GM23338 (cell line): Measurements from ENCODE around the gene UBE2E2. TPM values are rescaled to one million over a fixed set of nuclear protein-coding genes. Genes with fewer than 3 reads are reported as not detected.

Source experiments
- ATAC-seq: fragments of 200-7000 bp; cut with Tn5 transposase; 3 replicates; pipeline ENCODE4 v1.9.1; 2020
- DNase-seq: peaks from one replicate; pipeline ENCODE4 v3.0.0-alpha.2; 2015; ENCODE audit warnings: low spot score
- H2AFZ ChIP-seq: fragments of 200-600 bp; sonication (generic); 2 replicates; pipeline ENCODE4 v1.8.0; 2016; ENCODE audit warnings: antibody characterized with exemption, mild to moderate bottlenecking, moderate library complexity
- H3F3A ChIP-seq: fragments of 200-600 bp; sonication (generic); replicated peaks from 2 replicates; pipeline ENCODE4 v1.8.0; 2017; ENCODE audit warnings: antibody characterized with exemption, mixed run types, low read depth
- H3K27ac ChIP-seq: fragments of 200-600 bp; sonication (generic); 2 replicates; pipeline ENCODE4 v1.6.1; 2016; ENCODE audit warnings: low read depth
- H3K27me3 ChIP-seq: fragments of 200-600 bp; sonication (generic); 2 replicates; pipeline ENCODE4 v1.8.0; 2016; ENCODE audit warnings: mild to moderate bottlenecking, mixed run types, moderate library complexity; ENCODE audit not compliant: insufficient read depth
- H3K36me3 ChIP-seq: fragments of 200-600 bp; sonication (generic); 2 replicates; pipeline ENCODE4 v1.8.0; 2016; ENCODE audit warnings: mild to moderate bottlenecking; ENCODE audit not compliant: insufficient read depth
- H3K4me1 ChIP-seq: fragments of 200-600 bp; sonication (generic); 2 replicates; pipeline ENCODE4 v1.8.0; 2016; ENCODE audit warnings: mild to moderate bottlenecking, moderate library complexity; ENCODE audit not compliant: insufficient read depth
- H3K4me2 ChIP-seq: fragments of 200-600 bp; sonication (generic); 2 replicates; pipeline ENCODE4 v1.7.1; 2017; ENCODE audit warnings: mixed run types
- H3K4me3 ChIP-seq: fragments of 200-600 bp; sonication (generic); 2 replicates; pipeline ENCODE4 v1.6.1; 2016; ENCODE audit warnings: mixed run types
- H3K79me2 ChIP-seq: fragments of 200-600 bp; sonication (generic); replicated peaks from 2 replicates; pipeline ENCODE4 v1.8.0; 2017; ENCODE audit warnings: mild to moderate bottlenecking; ENCODE audit not compliant: insufficient read depth
- H3K9me2 ChIP-seq: fragments of 200-600 bp; sonication (generic); 2 replicates; pipeline ENCODE4 v1.8.0; 2017; ENCODE audit not compliant: insufficient read depth
- H4K20me1 ChIP-seq: fragments of 200-600 bp; sonication (generic); replicated peaks from 2 replicates; pipeline ENCODE4 v1.8.0; 2017; ENCODE audit warnings: mild to moderate bottlenecking; ENCODE audit not compliant: insufficient read depth
- H3K27ac Mint-ChIP-seq: 2 replicates; pipeline ENCODE4 v1.8.0; 2020; ENCODE audit warnings: inconsistent platforms, mild to moderate bottlenecking, moderate library complexity, mixed read lengths
- H3K27me3 Mint-ChIP-seq: 3 replicates; pipeline ENCODE4 v1.8.0; 2022; ENCODE audit warnings: low read depth, mild to moderate bottlenecking, moderate library complexity, mixed read lengths, inconsistent platforms; ENCODE audit not compliant: insufficient read depth, poor library complexity
- H3K36me3 Mint-ChIP-seq: 3 replicates; pipeline ENCODE4 v1.8.0; 2021; ENCODE audit warnings: low read depth, mild to moderate bottlenecking, inconsistent platforms, moderate library complexity, mixed read lengths
- H3K4me1 Mint-ChIP-seq: 3 replicates; pipeline ENCODE4 v1.8.0; 2020; ENCODE audit warnings: mild to moderate bottlenecking, inconsistent platforms, mixed read lengths
- H3K4me3 Mint-ChIP-seq: 3 replicates; pipeline ENCODE4 v1.8.0; 2021; ENCODE audit warnings: moderate library complexity, mild to moderate bottlenecking, inconsistent platforms, mixed read lengths
- H3K9me3 Mint-ChIP-seq: 3 replicates; pipeline ENCODE4 v1.8.0; 2020; ENCODE audit warnings: moderate library complexity, mild to moderate bottlenecking, inconsistent platforms, mixed read lengths
- CREB1 ChIP-seq: fragments of 250-450 bp; sonication (Bioruptor Pico); IDR thresholded peaks from 2 replicates; pipeline ENCODE4 v1.5.0; 2020; ENCODE audit warnings: low read depth, mild to moderate bottlenecking, moderate library complexity
- EZH2phosphoT487 ChIP-seq: fragments of 200-600 bp; sonication (generic); IDR thresholded peaks from one replicate; pipeline ENCODE4 v1.8.1; 2018; ENCODE audit warnings: antibody characterized with exemption; ENCODE audit not compliant: unreplicated experiment
- JUNB ChIP-seq: IDR thresholded peaks from one replicate; pipeline ENCODE4 v1.6.1; 2016; ENCODE audit warnings: antibody characterized with exemption; ENCODE audit not compliant: unreplicated experiment
- NANOG ChIP-seq: IDR thresholded peaks from 2 replicates; pipeline ENCODE4 v1.6.1; 2016; ENCODE audit warnings: antibody characterized with exemption, borderline replicate concordance
- POLR2AphosphoS5 ChIP-seq: IDR thresholded peaks from 2 replicates; pipeline ENCODE4 v1.6.1; 2016; ENCODE audit warnings: antibody characterized with exemption, low read depth
- ZNF114 ChIP-seq: fragments of 250-450 bp; sonication (Bioruptor Pico); IDR thresholded peaks from 2 replicates; pipeline ENCODE4 v1.5.0; 2020; ENCODE audit warnings: mild to moderate bottlenecking, moderate library complexity
- polyA plus RNA-seq: library from polyadenylated mRNA; unstranded; fragments of >200 nt; fragmentation: Nextera tagmentation; extraction: Ambion mirVana; gene quantifications from 2 replicates; pipeline ENCODE4 v1.2.1, GENCODE V29; 2016
- total RNA-seq: library from RNA; depleted of rRNA; stranded (reverse); fragments of >200 nt; shearing (Covaris generic); gene quantifications from 2 replicates; pipeline ENCODE4 v1.2.3, GENCODE V29; 2014
- TF ChIP-seq, protein P1 (sequence below), 2 experiments: fragments of 200-600 bp in 1 of 2; sonication (generic) in 1 of 2; conservative IDR thresholded peaks; 2 replicates each; pipeline versions ENCODE4 v1.5.1 to v1.6.1; 2016 to 2017; ENCODE audit warnings: antibody characterized with exemption in 2 of 2, low read depth in 2 of 2, mild to moderate bottlenecking in 2 of 2, moderate library complexity in 1 of 2
- TF ChIP-seq, protein P2 (sequence below): fragments of 250-450 bp; sonication (Bioruptor Pico); IDR thresholded peaks from 2 replicates; pipeline ENCODE4 v1.5.0; 2020; ENCODE audit warnings: mild to moderate bottlenecking, moderate library complexity
- TF ChIP-seq, protein P3 (sequence below): IDR thresholded peaks from 2 replicates; pipeline ENCODE4 v1.6.1; 2016; ENCODE audit warnings: antibody characterized with exemption

Gene UBE2E2
- total and polyA plus RNA-seq, 2 experiments from 2014 or later, result 86.9 to 169 TPM

DNA sequence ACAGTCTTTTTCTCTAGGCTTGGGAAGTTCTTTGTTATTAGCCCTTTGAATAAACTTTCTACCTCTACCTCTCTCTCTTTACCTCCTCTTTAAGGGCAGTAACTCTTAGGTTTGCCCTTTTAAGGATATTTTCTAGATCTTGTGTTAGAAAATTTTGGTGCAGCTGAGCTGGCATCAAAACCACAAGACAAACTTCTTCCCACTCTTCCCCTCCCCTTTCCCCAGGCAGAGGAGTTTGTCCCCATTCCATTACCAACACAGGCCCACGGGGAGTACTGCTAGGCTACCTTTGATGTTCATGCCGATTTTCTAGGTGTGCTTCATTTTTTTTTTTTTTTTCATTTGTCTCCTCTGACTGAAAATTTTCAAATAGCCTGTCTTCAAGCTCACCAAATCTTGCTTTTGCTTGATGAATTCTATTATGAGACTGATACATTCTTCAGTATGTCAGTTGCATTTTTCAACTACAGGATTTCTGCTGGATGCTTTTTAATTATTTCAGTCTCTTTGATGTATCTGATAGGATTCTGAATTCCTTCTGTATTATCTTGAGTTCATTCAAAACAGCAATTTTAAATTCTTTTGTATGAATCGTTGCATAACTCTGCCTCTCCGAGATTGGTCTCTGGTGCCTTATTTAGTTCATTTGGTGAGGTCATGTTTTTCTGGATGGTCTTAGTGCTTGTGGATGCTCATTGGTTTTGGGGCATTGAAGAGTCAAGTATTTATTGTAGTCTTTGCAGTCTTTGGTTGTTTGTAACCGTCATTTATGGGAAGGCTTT, 112.0 kb downstream of the UBE2E2 start:
- Histone ChIP-seq H3K4me2 (no peak overlapping the region), H3K79me2 (peaks cover 43% of the 10 kb centered on the region), H3K9me2 (no peaks in the 10 kb centered on the region), H4K20me1 (no peaks in the 10 kb centered on the region), H3F3A (no peaks in the 10 kb centered on the region), H3K4me1 (no peaks in the 10 kb centered on the region), H2AFZ (no peak overlapping the region), H3K27ac (no peak overlapping the region), H3K4me3 (no peak overlapping the region), H3K27me3 (no peaks in the 10 kb centered on the region), H3K36me3 (no peaks in the 10 kb centered on the region)
- TF ChIP-seq ZNF114 (no peak), CREB1 (CRISPR knock-in tag) (no peak), NANOG (no peak), POLR2AphosphoS5 (no peak), JUNB (no peak), EZH2phosphoT487 (no peak)
- TF ChIP-seq, protein P1, sequence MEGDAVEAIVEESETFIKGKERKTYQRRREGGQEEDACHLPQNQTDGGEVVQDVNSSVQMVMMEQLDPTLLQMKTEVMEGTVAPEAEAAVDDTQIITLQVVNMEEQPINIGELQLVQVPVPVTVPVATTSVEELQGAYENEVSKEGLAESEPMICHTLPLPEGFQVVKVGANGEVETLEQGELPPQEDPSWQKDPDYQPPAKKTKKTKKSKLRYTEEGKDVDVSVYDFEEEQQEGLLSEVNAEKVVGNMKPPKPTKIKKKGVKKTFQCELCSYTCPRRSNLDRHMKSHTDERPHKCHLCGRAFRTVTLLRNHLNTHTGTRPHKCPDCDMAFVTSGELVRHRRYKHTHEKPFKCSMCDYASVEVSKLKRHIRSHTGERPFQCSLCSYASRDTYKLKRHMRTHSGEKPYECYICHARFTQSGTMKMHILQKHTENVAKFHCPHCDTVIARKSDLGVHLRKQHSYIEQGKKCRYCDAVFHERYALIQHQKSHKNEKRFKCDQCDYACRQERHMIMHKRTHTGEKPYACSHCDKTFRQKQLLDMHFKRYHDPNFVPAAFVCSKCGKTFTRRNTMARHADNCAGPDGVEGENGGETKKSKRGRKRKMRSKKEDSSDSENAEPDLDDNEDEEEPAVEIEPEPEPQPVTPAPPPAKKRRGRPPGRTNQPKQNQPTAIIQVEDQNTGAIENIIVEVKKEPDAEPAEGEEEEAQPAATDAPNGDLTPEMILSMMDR (conservative IDR thresholded peaks at IDR 0.05; ENCODE audit: low read depth in 2 of 2), result no peak
- TF ChIP-seq, protein P2, sequence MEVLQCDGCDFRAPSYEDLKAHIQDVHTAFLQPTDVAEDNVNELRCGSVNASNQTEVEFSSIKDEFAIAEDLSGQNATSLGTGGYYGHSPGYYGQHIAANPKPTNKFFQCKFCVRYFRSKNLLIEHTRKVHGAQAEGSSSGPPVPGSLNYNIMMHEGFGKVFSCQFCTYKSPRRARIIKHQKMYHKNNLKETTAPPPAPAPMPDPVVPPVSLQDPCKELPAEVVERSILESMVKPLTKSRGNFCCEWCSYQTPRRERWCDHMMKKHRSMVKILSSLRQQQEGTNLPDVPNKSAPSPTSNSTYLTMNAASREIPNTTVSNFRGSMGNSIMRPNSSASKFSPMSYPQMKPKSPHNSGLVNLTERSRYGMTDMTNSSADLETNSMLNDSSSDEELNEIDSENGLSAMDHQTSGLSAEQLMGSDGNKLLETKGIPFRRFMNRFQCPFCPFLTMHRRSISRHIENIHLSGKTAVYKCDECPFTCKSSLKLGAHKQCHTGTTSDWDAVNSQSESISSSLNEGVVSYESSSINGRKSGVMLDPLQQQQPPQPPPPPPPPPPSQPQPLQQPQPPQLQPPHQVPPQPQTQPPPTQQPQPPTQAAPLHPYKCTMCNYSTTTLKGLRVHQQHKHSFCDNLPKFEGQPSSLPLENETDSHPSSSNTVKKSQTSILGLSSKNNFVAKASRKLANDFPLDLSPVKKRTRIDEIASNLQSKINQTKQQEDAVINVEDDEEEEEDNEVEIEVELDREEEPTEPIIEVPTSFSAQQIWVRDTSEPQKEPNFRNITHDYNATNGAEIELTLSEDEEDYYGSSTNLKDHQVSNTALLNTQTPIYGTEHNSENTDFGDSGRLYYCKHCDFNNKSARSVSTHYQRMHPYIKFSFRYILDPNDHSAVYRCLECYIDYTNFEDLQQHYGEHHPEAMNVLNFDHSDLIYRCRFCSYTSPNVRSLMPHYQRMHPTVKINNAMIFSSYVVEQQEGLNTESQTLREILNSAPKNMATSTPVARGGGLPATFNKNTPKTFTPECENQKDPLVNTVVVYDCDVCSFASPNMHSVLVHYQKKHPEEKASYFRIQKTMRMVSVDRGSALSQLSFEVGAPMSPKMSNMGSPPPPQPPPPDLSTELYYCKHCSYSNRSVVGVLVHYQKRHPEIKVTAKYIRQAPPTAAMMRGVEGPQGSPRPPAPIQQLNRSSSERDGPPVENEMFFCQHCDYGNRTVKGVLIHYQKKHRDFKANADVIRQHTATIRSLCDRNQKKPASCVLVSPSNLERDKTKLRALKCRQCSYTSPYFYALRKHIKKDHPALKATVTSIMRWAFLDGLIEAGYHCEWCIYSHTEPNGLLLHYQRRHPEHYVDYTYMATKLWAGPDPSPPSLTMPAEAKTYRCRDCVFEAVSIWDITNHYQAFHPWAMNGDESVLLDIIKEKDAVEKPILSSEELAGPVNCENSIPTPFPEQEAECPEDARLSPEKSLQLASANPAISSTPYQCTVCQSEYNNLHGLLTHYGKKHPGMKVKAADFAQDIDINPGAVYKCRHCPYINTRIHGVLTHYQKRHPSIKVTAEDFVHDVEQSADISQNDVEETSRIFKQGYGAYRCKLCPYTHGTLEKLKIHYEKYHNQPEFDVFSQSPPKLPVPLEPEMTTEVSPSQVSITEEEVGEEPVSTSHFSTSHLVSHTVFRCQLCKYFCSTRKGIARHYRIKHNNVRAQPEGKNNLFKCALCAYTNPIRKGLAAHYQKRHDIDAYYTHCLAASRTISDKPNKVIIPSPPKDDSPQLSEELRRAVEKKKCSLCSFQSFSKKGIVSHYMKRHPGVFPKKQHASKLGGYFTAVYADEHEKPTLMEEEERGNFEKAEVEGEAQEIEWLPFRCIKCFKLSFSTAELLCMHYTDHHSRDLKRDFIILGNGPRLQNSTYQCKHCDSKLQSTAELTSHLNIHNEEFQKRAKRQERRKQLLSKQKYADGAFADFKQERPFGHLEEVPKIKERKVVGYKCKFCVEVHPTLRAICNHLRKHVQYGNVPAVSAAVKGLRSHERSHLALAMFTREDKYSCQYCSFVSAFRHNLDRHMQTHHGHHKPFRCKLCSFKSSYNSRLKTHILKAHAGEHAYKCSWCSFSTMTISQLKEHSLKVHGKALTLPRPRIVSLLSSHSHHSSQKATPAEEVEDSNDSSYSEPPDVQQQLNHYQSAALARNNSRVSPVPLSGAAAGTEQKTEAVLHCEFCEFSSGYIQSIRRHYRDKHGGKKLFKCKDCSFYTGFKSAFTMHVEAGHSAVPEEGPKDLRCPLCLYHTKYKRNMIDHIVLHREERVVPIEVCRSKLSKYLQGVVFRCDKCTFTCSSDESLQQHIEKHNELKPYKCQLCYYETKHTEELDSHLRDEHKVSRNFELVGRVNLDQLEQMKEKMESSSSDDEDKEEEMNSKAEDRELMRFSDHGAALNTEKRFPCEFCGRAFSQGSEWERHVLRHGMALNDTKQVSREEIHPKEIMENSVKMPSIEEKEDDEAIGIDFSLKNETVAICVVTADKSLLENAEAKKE (CRISPR knock-in tag), result no peak
- TF ChIP-seq, protein P3, sequence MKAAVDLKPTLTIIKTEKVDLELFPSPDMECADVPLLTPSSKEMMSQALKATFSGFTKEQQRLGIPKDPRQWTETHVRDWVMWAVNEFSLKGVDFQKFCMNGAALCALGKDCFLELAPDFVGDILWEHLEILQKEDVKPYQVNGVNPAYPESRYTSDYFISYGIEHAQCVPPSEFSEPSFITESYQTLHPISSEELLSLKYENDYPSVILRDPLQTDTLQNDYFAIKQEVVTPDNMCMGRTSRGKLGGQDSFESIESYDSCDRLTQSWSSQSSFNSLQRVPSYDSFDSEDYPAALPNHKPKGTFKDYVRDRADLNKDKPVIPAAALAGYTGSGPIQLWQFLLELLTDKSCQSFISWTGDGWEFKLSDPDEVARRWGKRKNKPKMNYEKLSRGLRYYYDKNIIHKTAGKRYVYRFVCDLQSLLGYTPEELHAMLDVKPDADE, result no peak
- Mint-ChIP-seq H3K27ac (no peak overlapping the region), H3K9me3 (peaks cover 4% of the 10 kb centered on the region; the same call in 1 of the 3 replicates), H3K27me3 (peaks cover 2% of the 10 kb centered on the region), H3K4me1 (no peaks in the 10 kb centered on the region), H3K36me3 (peaks cover 7% of the 10 kb centered on the region; the same call in 2 of the 3 replicates), H3K4me3 (no peak overlapping the region)
- ATAC-seq (no peak), DNase-seq (no peak)
